OCI-LY3 (cell line): ENCODE results near the gene DPF3.

Experiments
- H2AFZ ChIP-seq: fragments of 200-600, 300-600 bp; shearing (Covaris generic); 2 replicates; pipeline ENCODE4 v1.6.0; 2014; ENCODE audit warnings: antibody characterized with exemption, low read depth, low read length
- H3K27ac ChIP-seq: fragments of 200-600, 300-600 bp; sonication (generic); 2 replicates; pipeline ENCODE4 v1.5.1; 2014; ENCODE audit warnings: mild to moderate bottlenecking, low read length, moderate library complexity, mixed read lengths
- H3K27me3 ChIP-seq: fragments of 200-600, 300-600 bp; sonication (generic); 2 replicates; pipeline ENCODE4 v1.6.1; 2014; ENCODE audit warnings: low read depth, low read length, mixed read lengths
- H3K36me3 ChIP-seq: fragments of 200-600, 300-600 bp; sonication (generic); replicated peaks from 2 replicates; pipeline ENCODE3; 2014; ENCODE audit warnings: low read depth, low read length, mixed read lengths
- H3K4me1 ChIP-seq: fragments of 300-600, 200-600 bp; sonication (generic); 2 replicates; pipeline ENCODE4 v1.6.1; 2014; ENCODE audit warnings: low read length, mixed read lengths
- H3K4me2 ChIP-seq: fragments of 200-600, 300-600 bp; sonication (generic); 2 replicates; pipeline ENCODE4 v1.6.1; 2014; ENCODE audit warnings: low read length, mixed read lengths
- H3K4me3 ChIP-seq: fragments of 300-600, 200-600 bp; sonication (generic); 2 replicates; pipeline ENCODE4 v1.5.1; 2014; ENCODE audit warnings: antibody characterized with exemption, mild to moderate bottlenecking, low read length, moderate library complexity
- H3K79me2 ChIP-seq: fragments of 300-600, 200-600 bp; shearing (Covaris generic); 2 replicates; pipeline ENCODE4 v1.6.1; 2014; ENCODE audit warnings: mild to moderate bottlenecking, low read length, mixed read lengths
- H3K9ac ChIP-seq: fragments of 300-600, 200-600 bp; shearing (Covaris generic); 2 replicates; pipeline ENCODE4 v1.6.0; 2014; ENCODE audit warnings: mild to moderate bottlenecking, low read length, moderate library complexity
- H3K9me3 ChIP-seq: fragments of 200-600, 300-600 bp; shearing (Covaris generic); 2 replicates; pipeline ENCODE4 v1.6.1; 2014; ENCODE audit warnings: low read length, mixed read lengths; ENCODE audit not compliant: insufficient read depth
- H4K20me1 ChIP-seq: fragments of 200-600, 300-600 bp; sonication (generic); 2 replicates; pipeline ENCODE4 v1.6.1; 2016; ENCODE audit warnings: low read length, mixed read lengths; ENCODE audit not compliant: insufficient read depth
- EZH2phosphoT487 ChIP-seq: fragments of 200-600 bp; shearing (Covaris generic); IDR thresholded peaks from 2 replicates; pipeline ENCODE4 v1.6.1; 2018; ENCODE audit warnings: antibody characterized with exemption, mixed run types, low read depth
- TF ChIP-seq, protein P1 (sequence below): fragments of 200-600, 300-600 bp; sonication (generic); IDR thresholded peaks from 2 replicates; pipeline ENCODE4 v1.5.1; 2014; ENCODE audit warnings: antibody characterized with exemption, low read length, low read depth

The DPF3 gene

DNA sequence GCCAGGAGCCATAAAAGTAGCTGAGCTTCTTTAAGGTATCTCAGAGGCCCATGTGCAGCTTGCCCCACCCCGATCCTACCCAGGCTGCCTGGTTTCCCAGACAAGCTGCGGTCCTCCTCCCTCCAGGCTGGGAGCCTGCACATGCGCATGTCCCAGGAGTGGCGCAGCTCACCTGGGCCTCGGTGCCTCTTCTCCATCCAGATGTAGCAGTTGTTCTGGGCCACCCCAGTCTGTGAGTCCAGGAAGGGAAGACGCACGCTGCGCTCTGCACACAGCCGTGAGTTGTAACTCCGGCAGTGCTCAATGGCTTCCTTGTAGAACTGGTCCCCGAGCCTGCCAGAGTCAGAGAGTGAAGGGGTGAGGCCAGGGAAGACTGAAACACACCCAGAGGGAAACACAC lies 122.3 kb downstream of the DPF3 start:
- H3K79me2 ChIP-seq = peaks cover 27% of the 10 kb centered on the region
- no peak overlapping the region for H2AFZ ChIP-seq
- H3K27me3 ChIP-seq = no peaks in the 10 kb centered on the region
- H3K4me3 ChIP-seq = no peak overlapping the region
- no peak overlapping the region for H3K9ac ChIP-seq
- peaks cover 17% of the 10 kb centered on the region; the same call in 1 of the 2 replicates for H3K9me3 ChIP-seq
- H3K4me2 ChIP-seq = no peak overlapping the region
- H4K20me1 ChIP-seq = no peaks in the 10 kb centered on the region
- H3K36me3 ChIP-seq = peaks cover 32% of the 10 kb centered on the region
- TF ChIP-seq EZH2phosphoT487 = no peak
- TF ChIP-seq, protein P1, sequence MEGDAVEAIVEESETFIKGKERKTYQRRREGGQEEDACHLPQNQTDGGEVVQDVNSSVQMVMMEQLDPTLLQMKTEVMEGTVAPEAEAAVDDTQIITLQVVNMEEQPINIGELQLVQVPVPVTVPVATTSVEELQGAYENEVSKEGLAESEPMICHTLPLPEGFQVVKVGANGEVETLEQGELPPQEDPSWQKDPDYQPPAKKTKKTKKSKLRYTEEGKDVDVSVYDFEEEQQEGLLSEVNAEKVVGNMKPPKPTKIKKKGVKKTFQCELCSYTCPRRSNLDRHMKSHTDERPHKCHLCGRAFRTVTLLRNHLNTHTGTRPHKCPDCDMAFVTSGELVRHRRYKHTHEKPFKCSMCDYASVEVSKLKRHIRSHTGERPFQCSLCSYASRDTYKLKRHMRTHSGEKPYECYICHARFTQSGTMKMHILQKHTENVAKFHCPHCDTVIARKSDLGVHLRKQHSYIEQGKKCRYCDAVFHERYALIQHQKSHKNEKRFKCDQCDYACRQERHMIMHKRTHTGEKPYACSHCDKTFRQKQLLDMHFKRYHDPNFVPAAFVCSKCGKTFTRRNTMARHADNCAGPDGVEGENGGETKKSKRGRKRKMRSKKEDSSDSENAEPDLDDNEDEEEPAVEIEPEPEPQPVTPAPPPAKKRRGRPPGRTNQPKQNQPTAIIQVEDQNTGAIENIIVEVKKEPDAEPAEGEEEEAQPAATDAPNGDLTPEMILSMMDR = no peak
- H3K27ac ChIP-seq = no peak overlapping the region
- H3K4me1 ChIP-seq = peaks cover 43% of the 10 kb centered on the region

DNA sequence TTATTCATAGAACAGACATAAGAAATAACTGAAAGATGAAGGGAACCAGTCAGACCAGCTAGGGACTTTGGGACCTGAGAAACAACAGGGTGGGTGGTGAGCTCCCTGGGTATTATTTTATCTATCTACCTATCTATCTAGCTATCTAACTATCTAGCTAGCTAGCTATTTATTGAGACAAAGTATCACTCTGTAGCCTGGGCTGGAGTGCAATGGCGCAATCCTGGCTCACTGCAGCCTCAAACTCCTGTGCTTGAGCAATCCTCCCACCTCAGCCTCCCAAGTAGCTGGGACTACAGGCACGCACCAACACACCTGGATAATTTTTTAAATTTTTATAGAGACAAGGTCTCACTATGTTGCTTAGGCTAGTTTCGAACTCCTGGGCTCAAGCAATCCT lies 127.6 kb downstream of the DPF3 start:
- Histone ChIP-seq H3K9ac (no peak overlapping the region), H2AFZ (no peak overlapping the region), H3K27me3 (no peaks in the 10 kb centered on the region), H3K9me3 (peaks cover 17% of the 10 kb centered on the region; the same call in 1 of the 2 replicates), H3K4me1 (no peaks in the 10 kb centered on the region), H4K20me1 (no peaks in the 10 kb centered on the region), H3K4me2 (no peak overlapping the region), H3K4me3 (no peak overlapping the region), H3K79me2 (no peaks in the 10 kb centered on the region; the same call in 1 of the 2 replicates), H3K36me3 (peaks cover 49% of the 10 kb centered on the region), H3K27ac (no peak overlapping the region)
- no peak for TF ChIP-seq EZH2phosphoT487
- TF ChIP-seq, protein P1 = no peak

GRCh38 chr14:72763892-72764291 lies 130.0 kb downstream of the DPF3 start:
- Histone ChIP-seq H3K4me2 (no peak overlapping the region), H3K79me2 (no peaks in the 10 kb centered on the region; the same call in 1 of the 2 replicates), H4K20me1 (no peaks in the 10 kb centered on the region), H3K27ac (no peak overlapping the region), H3K4me1 (no peaks in the 10 kb centered on the region), H3K4me3 (no peak overlapping the region), H3K9me3 (peaks cover 34% of the 10 kb centered on the region; the same call in 1 of the 2 replicates), H3K27me3 (no peaks in the 10 kb centered on the region), H2AFZ (no peak overlapping the region), H3K9ac (no peak overlapping the region), H3K36me3 (peaks cover 60% of the 10 kb centered on the region)
- no peak for TF ChIP-seq EZH2phosphoT487
- TF ChIP-seq, protein P1 = no peak

- Histone ChIP-seq H3K4me3 (no peak overlapping the region), H3K79me2 (no peaks in the 10 kb centered on the region), H3K27me3 (no peaks in the 10 kb centered on the region), H3K36me3 (peaks cover 44% of the 10 kb centered on the region), H3K4me2 (no peak overlapping the region), H4K20me1 (no peaks in the 10 kb centered on the region), H2AFZ (no peak overlapping the region), H3K4me1 (no peaks in the 10 kb centered on the region), H3K9me3 (peaks cover 24% of the 10 kb centered on the region; the same call in 1 of the 2 replicates), H3K9ac (no peak overlapping the region), H3K27ac (no peak overlapping the region)
- TF ChIP-seq, protein P1 = no peak
- no peak for TF ChIP-seq EZH2phosphoT487
Observed at GRCh38 chr14:72759670-72760069, 134.2 kb downstream of the DPF3 start.
